ENCODE data around the gene EML4. TPM values are rescaled to one million over a fixed set of nuclear protein-coding genes. Genes with fewer than 3 reads are reported as not detected.
A peak's percentile ranks its signal among the peaks of the same experiment; 100 is the strongest.
"Not testable (repeated sequence)": the region's sequence is repeated elsewhere in the genome, so short reads cannot be mapped to it uniquely, and the experiment has no call there.

EML4 gene
- total and polyA plus RNA-seq, 9 donors, result 11.6 to 46.5 (median 31.5) TPM

GRCh38 chr2:42371611-42372473, 202.7 kb downstream of the EML4 start:
- 69 to 81% (median 75%) methylated on average over 11 of the region's 11 CpGs for WGBS, 3 donors
- TF ChIP-seq EP300 (IDR thresholded peaks at IDR 0.05) (no peak), CTCF (IDR thresholded peaks at IDR 0.05) (no peak), POLR2A (IDR thresholded peaks at IDR 0.05) (no peak)
- peak in 4 of 5 donors; percentile 22 to 51 (median 48) for DNase-seq
- no peaks in the 10 kb centered on the region for H3K36me3 ChIP-seq
- no peak overlapping the region for H3K4me3 ChIP-seq
- H3K27ac ChIP-seq, result peak overlapping the region in 1 of 2 donors; percentile 18
- no peaks in the 10 kb centered on the region for H3K27me3 ChIP-seq
- no peaks in the 10 kb centered on the region for H3K9me3 ChIP-seq
- intact Hi-C loops (cut with DNase I), result no loop called here
- peaks cover 8% of the 10 kb centered on the region for H3K4me1 ChIP-seq (ENCODE audit: insufficient read depth)

DNA sequence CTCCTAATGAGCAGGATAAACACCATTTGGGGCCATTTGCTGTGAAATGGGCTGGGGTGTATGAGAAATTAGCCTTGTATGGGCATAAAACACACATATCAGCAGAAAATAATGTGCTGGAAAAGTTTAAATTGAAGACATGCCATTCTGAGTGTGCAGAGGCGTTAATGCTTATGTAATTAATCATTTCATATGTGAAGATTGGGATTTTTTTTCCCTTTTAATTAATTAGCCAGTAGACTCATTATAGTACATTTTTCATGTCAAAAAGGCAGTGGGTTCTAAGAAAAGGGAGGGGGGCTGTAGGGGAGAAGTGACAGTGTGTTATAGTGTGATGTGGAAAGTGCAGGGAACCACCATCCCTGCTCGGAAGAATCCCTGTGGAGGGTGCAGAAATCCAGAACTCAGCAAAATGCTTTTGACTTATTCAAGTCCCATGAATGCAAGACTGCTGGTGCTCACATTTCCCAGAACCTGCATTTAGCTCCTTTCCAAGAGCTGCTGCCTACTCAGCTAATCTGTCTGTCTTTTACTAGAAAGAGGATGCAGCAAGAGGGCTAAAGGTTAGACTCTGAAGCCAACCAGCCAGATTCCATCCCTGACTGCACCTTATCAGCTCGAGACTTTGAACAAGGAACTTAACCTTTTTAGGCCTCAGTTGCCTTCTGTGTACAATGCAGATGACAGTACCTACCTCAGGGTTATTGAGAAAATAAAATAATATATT, 203.5 kb downstream of the EML4 start:
- Histone ChIP-seq H3K9me3 (no peaks in the 10 kb centered on the region), H3K27ac (no peak overlapping the region), H3K4me1 (ENCODE audit: insufficient read depth) (peaks cover 5% of the 10 kb centered on the region), H3K27me3 (no peaks in the 10 kb centered on the region), H3K36me3 (no peaks in the 10 kb centered on the region), H3K4me3 (no peak overlapping the region)
- no peak for TF ChIP-seq POLR2A (IDR thresholded peaks at IDR 0.05)
- intact Hi-C loops (cut with DNase I), result no loop called here
- WGBS, 3 donors, result 42 to 55% (median 48%) methylated on average over 3 of the region's 3 CpGs
- no peak for DNase-seq

DNA sequence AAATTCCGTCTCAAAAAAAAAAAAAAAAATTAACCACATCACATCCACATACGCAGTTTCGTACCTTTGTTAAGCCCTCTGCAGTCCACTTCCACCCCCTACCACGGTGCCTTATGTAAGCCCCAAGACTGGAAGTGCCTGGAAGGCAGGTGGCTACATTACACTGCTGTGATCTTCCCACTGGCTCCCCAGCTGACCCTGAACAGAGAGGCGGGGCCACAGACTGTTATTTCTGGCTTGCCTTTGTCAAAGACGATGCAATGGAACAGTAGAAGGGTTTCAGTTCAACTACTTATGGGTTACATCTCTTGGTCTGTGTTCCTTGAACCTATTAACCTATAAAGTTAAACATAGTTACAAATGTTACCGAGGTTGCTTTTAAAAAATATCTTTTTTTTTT, 207.6 kb downstream of the EML4 start:
- peaks cover 4% of the 10 kb centered on the region for H3K4me1 ChIP-seq (ENCODE audit: insufficient read depth)
- TF ChIP-seq POLR2A (IDR thresholded peaks at IDR 0.05), result no peak
- no peak for TF ChIP-seq CTCF (IDR thresholded peaks at IDR 0.05)
- no peak for TF ChIP-seq EP300 (IDR thresholded peaks at IDR 0.05)

GRCh38 chr2:42378415-42378814, 209.3 kb downstream of the EML4 start:
- Histone ChIP-seq H3K4me1 (ENCODE audit: insufficient read depth) (no peaks in the 10 kb centered on the region), H3K27me3 (no peaks in the 10 kb centered on the region), H3K36me3 (no peaks in the 10 kb centered on the region), H3K27ac (no peak overlapping the region), H3K4me3 (no peak overlapping the region), H3K9me3 (no peaks in the 10 kb centered on the region)
- DNase-seq, result no peak
- WGBS, 3 donors, result 93 to 97% (median 95%) methylated on average over 9 of the region's 9 CpGs
- intact Hi-C loops (cut with DNase I), result no loop called here
- TF ChIP-seq EP300 (IDR thresholded peaks at IDR 0.05), result no peak
- no peak for TF ChIP-seq POLR2A (IDR thresholded peaks at IDR 0.05)
- TF ChIP-seq CTCF (IDR thresholded peaks at IDR 0.05), result no peak

More for the DNA sequence above, 207.6 kb downstream of the EML4 start:
- no peak overlapping the region for H3K4me3 ChIP-seq
- H3K36me3 ChIP-seq, result no peaks in the 10 kb centered on the region
- no peak for DNase-seq
- no peak overlapping the region for H3K27ac ChIP-seq
- WGBS, 3 donors, result 68 to 76% (median 69%) methylated on average over 7 of the region's 7 CpGs
- H3K27me3 ChIP-seq, result no peaks in the 10 kb centered on the region
- intact Hi-C loops (cut with DNase I), result no loop called here
- no peaks in the 10 kb centered on the region for H3K9me3 ChIP-seq

- H3K4me1 ChIP-seq (ENCODE audit: insufficient read depth); H3K4me3 ChIP-seq; intact Hi-C loops (cut with DNase I); DNase-seq; H3K27me3 ChIP-seq; H3K9me3 ChIP-seq; H3K27ac ChIP-seq; H3K36me3 ChIP-seq: not testable (repeated sequence)
- WGBS, 3 donors, result 95 to 98% (median 96%) methylated on average over 7 of the region's 7 CpGs
Measured at GRCh38 chr2:42380026-42380425, 210.9 kb downstream of the EML4 start.

Data from ovary (tissue), 9 donors.